ENCODE results near the gene ASB16. TPM values are rescaled to one million over a fixed set of nuclear protein-coding genes. Genes with fewer than 3 reads are reported as not detected.

The ASB16 gene
- polyA plus RNA-seq, 1 donor from 2014 or later, result not detected

DNA sequence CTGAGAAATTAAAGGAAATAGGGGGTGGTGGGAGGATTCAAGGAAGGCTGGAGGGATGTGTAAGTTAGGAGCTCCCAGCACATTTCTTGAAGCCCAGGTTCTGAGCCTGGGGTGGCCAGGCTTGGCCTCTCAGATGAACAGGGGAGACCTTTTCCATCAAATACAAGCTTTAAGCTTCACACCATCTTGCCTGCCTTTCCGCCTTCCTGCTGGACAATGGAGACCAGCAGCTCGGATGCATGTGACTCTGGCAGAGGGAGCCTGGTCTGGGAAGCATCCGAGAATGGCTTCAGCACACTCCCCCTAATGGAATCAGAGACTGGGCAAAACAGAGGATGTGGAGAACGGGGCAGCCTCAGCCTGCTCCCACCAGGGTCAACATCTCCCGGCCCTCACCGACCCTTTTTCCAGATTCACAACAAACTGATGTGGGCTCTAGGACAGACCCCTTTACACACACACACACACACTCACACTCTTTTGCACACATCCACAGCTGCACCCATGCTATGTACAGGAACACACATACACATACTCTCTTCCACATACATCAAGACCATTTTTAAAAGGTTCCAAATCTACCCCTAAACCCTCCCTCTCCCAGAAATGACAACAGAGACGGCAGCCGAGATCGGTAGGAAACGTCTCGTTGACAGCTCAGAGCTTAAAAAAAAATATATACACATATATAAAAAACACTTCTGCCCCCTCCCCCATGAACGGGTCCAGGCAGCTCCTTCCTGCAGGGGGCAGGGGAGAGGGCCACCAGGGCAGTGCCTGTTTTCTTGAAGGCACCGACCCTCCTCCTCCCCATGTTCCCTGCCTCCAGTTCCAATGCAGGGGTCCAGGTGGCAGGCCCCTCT, 35.7 kb downstream of the ASB16 start:
- Mint-ChIP-seq H3K4me3 (peak overlapping the region in 1 of 4 donors; percentile 39), H3K27me3 (no peaks in the 10 kb centered on the region), H3K27ac (peak overlapping the region; percentile 18 to 59 (median 50)), H3K36me3 (no peaks in the 10 kb centered on the region), H3K9me3 (no peaks in the 10 kb centered on the region), H3K4me1 (peaks cover 24 to 30% (median 24%) of the 10 kb centered on the region in 3 donors)

- Mint-ChIP-seq H3K27me3 (no peaks in the 10 kb centered on the region), H3K27ac (peak overlapping the region in 1 of 3 donors; percentile 50), H3K4me1 (peaks cover 21 to 31% (median 24%) of the 10 kb centered on the region in 3 donors), H3K4me3 (no peak overlapping the region), H3K36me3 (no peaks in the 10 kb centered on the region), H3K9me3 (no peaks in the 10 kb centered on the region)
Observed at GRCh38 chr17:44206825-44207155, 36.3 kb downstream of the ASB16 start.

DNA sequence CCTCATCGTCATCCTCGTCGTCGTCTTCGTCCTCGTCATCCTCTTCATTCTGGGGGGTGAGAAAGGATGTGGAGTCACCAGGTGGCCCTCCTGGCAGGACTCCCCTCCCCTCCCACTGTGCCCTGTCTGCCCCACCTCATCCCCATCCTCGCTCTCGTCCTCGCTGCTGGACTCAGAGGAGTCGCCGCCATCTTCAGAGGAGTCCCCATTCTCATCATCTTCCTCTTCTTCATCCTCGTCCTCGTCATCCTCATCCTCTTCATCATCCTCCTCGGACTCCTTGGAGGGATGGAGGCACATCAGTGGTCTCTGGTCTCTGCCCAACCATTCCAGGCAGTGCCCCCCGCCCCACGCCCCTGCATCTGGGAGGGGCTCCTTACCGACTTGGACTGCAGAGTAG, 36.8 kb downstream of the ASB16 start:
- peaks cover 19 to 29% (median 22%) of the 10 kb centered on the region in 3 donors for H3K4me1 Mint-ChIP-seq
- no peaks in the 10 kb centered on the region for H3K9me3 Mint-ChIP-seq
- H3K4me3 Mint-ChIP-seq, result no peak overlapping the region
- H3K36me3 Mint-ChIP-seq, result no peaks in the 10 kb centered on the region
- H3K27me3 Mint-ChIP-seq, result no peaks in the 10 kb centered on the region
- peak overlapping the region in 1 of 3 donors; percentile 47 for H3K27ac Mint-ChIP-seq

GRCh38 chr17:44207743-44208142, 37.2 kb downstream of the ASB16 start:
- Mint-ChIP-seq H3K4me3 (peak overlapping the region in 1 of 4 donors; percentile 46), H3K9me3 (no peaks in the 10 kb centered on the region), H3K4me1 (peaks cover 17 to 28% (median 19%) of the 10 kb centered on the region in 3 donors), H3K36me3 (no peaks in the 10 kb centered on the region), H3K27ac (no peak overlapping the region), H3K27me3 (no peaks in the 10 kb centered on the region)

DNA sequence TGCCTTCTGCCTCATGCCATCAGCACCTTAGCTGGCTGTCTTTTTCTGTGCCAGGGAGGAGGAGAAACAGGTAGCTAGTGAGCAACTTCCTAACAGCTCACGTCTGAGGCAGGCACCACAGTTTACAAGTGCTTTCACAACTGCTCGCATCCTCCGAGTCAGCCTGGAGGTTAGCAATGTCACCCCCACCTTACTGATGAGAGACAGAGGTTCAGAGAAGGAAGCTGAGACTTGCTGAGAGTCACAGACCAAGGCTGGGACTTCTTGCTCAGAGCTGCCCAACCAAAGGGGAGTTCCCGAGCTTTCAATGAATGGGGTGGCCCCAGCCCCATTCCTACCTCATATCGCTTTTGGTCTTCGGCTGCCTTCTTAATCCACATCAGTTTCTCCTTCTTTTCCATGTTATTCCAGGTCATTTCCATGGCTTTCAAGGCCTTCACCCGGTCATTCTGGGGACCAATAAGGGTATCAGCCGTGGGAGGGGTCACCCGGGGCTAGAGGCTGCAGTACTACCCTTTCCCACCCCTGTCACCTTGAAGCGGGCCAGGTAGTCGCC, 39.4 kb downstream of the ASB16 start:
- Mint-ChIP-seq H3K4me3 (peak overlapping the region in 3 of 4 donors; percentile 28 to 84 (median 34)), H3K27me3 (no peaks in the 10 kb centered on the region), H3K4me1 (peaks cover 9 to 30% (median 28%) of the 10 kb centered on the region in 3 donors), H3K9me3 (no peaks in the 10 kb centered on the region), H3K27ac (peak overlapping the region; percentile 13 to 93 (median 88)), H3K36me3 (peaks cover 3% of the 10 kb centered on the region)

DNA sequence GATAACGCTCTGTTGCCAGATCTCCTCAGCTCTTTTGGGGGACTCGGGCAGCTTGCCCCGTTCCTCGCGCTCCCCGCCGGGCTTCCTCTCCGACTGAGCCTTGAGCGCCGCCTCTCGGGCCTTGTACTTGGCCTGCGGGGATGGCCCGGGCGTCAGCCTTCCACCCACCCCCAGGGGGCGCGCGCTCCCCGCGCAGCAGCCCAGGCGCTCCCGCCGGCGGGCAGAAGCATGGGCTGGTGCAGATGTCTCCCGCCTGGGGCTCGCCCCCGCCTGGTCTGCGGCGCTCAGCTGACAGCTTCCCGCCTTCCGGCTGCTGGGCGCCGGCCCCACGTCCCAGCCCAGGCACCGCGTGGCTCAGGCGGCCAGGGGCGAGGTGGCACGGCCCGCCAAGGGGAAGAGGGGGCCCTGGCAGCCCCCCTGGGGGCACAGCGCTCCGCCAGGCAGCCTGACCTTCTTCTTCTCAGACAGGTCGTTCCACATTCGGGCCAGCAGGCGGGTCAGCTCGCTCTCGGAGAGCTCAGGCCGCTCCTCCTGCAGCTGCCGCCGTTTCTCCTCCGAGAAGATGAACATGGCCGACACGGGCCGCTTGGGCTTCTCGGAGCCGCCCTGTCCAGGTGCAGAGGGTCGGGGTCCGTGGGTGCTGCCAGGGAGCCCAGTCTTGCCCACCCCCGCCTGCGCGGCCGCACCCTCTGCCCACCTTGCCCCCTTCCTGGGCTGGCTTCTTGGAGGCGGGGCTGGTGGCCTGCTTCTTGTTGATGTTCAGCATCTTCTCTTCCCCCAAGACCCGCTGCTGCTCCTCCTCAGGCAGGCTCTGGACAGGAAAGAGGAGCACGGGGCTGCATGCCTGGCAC, 40.1 kb downstream of the ASB16 start:
- H3K27ac Mint-ChIP-seq, result peak overlapping the region in 2 of 3 donors; percentile 88 to 93
- no peaks in the 10 kb centered on the region for H3K27me3 Mint-ChIP-seq
- peak overlapping the region in 3 of 4 donors; percentile 28 to 84 (median 34) for H3K4me3 Mint-ChIP-seq
- peaks cover 3% of the 10 kb centered on the region for H3K36me3 Mint-ChIP-seq
- no peaks in the 10 kb centered on the region for H3K9me3 Mint-ChIP-seq
- peaks cover 9 to 36% (median 33%) of the 10 kb centered on the region in 3 donors for H3K4me1 Mint-ChIP-seq

- H3K4me1 Mint-ChIP-seq, result peaks cover 16 to 45% (median 43%) of the 10 kb centered on the region in 3 donors
- peak overlapping the region; percentile 56 to 78 (median 64) for H3K27ac Mint-ChIP-seq
- H3K4me3 Mint-ChIP-seq, result peak overlapping the region in 1 of 4 donors; percentile 80
- H3K27me3 Mint-ChIP-seq, result no peaks in the 10 kb centered on the region
- no peaks in the 10 kb centered on the region for H3K9me3 Mint-ChIP-seq
- peaks cover 7% of the 10 kb centered on the region for H3K36me3 Mint-ChIP-seq
Observed at GRCh38 chr17:44211281-44212265, 41.1 kb downstream of the ASB16 start.

DNA sequence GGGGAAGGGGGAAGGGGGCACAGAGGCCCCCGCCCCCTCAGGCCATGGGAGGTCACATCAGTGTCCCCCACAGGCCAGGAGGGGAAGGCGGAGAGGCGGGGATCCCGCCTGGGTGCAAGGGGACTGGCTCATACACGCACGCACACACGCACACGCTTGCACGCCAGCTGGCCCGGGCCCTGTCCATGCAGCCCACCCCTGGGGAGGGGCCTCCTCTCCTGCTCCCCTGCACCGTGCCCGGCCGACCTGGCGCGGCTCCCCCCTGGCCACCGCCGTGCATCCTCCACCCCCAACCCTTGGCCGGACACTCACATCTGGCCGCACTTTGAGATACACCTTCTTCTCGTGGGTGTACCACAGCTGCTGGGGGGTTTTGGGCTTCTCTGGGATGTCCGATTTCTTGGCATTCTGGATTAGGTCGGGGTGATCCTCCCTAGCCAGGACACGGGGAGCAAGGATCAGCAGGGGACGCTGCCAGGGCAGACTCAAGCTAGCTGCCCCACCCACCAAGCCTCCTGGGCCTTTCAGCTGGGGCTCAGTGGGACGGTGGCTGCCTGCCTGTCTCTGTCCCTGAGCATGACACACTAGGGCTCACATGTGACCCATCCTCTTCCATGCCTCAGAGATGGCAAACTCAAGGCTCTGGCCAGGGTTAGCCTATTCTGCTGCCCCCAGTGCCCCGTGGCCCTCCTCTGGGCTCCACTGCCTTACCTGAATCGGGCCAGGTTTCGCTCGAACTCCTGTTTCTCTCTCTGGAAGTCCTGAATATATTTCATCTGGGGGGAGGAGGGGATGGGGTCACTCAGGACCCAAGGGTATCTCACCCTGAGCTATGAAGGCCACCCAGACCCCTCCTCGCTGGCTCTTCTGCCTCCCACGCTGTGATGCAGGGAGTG, 42.3 kb downstream of the ASB16 start:
- peak overlapping the region; percentile 54 to 97 (median 96) for H3K27ac Mint-ChIP-seq
- peaks cover 23 to 55% (median 47%) of the 10 kb centered on the region in 3 donors for H3K4me1 Mint-ChIP-seq
- no peak overlapping the region for H3K4me3 Mint-ChIP-seq
- no peaks in the 10 kb centered on the region for H3K27me3 Mint-ChIP-seq
- no peaks in the 10 kb centered on the region for H3K9me3 Mint-ChIP-seq
- peaks cover 7% of the 10 kb centered on the region for H3K36me3 Mint-ChIP-seq

GRCh38 chr17:44213403-44214229, 43.1 kb downstream of the ASB16 start:
- peak overlapping the region; percentile 9 to 90 (median 64) for H3K4me3 Mint-ChIP-seq
- peaks cover 27 to 57% (median 45%) of the 10 kb centered on the region in 3 donors for H3K4me1 Mint-ChIP-seq
- peak overlapping the region; percentile 54 to 97 (median 96) for H3K27ac Mint-ChIP-seq
- H3K36me3 Mint-ChIP-seq, result peaks cover 7% of the 10 kb centered on the region
- H3K9me3 Mint-ChIP-seq, result no peaks in the 10 kb centered on the region
- H3K27me3 Mint-ChIP-seq, result no peaks in the 10 kb centered on the region

- Mint-ChIP-seq H3K4me3 (peak overlapping the region; percentile 9 to 90 (median 56)), H3K4me1 (peaks cover 27 to 57% (median 45%) of the 10 kb centered on the region in 3 donors)
Observed at GRCh38 chr17:44214230-44214494, 43.7 kb downstream of the ASB16 start.

DNA sequence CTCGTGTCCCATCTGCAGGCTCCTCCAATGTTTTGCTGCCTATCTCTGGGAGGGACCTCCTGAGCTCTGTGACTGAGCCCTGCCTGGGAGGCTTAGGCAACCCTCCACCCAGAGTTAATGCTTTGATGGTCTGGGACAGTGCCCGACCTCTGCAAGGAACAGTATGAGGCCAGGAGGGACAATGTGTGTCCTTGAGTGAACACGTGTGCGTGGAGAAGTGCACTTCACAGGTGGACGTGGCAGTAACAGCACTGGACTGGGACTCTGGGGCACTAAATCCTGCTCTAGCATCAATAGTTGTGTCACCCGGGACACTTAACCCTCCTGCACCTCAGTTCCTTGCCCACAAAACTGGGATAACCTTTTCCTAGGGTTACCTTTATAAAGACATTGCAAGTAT, 44.4 kb downstream of the ASB16 start:
- peaks cover 7% of the 10 kb centered on the region for H3K36me3 Mint-ChIP-seq

More at GRCh38 chr17:44214230-44214494, 43.7 kb downstream of the ASB16 start:
- H3K36me3 Mint-ChIP-seq, result peaks cover 7% of the 10 kb centered on the region
- no peaks in the 10 kb centered on the region for H3K9me3 Mint-ChIP-seq
- H3K27ac Mint-ChIP-seq, result peak overlapping the region; percentile 54 to 97 (median 96)
- no peaks in the 10 kb centered on the region for H3K27me3 Mint-ChIP-seq

GRCh38 chr17:44216173-44216572, 45.7 kb downstream of the ASB16 start:
- Mint-ChIP-seq H3K4me1 (peaks cover 22 to 49% (median 39%) of the 10 kb centered on the region in 3 donors), H3K27me3 (no peaks in the 10 kb centered on the region), H3K4me3 (peak overlapping the region; percentile 83 to 93 (median 90)), H3K9me3 (no peaks in the 10 kb centered on the region), H3K36me3 (peaks cover 7% of the 10 kb centered on the region), H3K27ac (peak overlapping the region; percentile 96 to 97 (median 97))

More for the DNA sequence above, 44.4 kb downstream of the ASB16 start:
- H3K9me3 Mint-ChIP-seq, result no peaks in the 10 kb centered on the region
- peak overlapping the region; percentile 57 to 90 (median 70) for H3K4me3 Mint-ChIP-seq
- no peaks in the 10 kb centered on the region for H3K27me3 Mint-ChIP-seq
- H3K4me1 Mint-ChIP-seq, result peaks cover 26 to 54% (median 42%) of the 10 kb centered on the region in 3 donors
- peak overlapping the region; percentile 96 to 97 (median 97) for H3K27ac Mint-ChIP-seq

Measured in IgD-negative memory B cell (primary cell).